ENCODE measurements around the gene SMYD1. TPM values are rescaled to one million over a fixed set of nuclear protein-coding genes. Genes with fewer than 3 reads are reported as not detected.

SMYD1 gene
- total and polyA plus RNA-seq, 10 of the 15 experiments (the other 5 are each of a cell fraction or from before 2014, with no cell fraction given) = 0.09 TPM; not detected in 9

GRCh38 chr2:88074150-88074549, 6.5 kb downstream of the SMYD1 start:
- H3K27me3 ChIP-seq (replicated peaks in 1 of 2; ENCODE audit: control insufficient read depth in 2 of 2, insufficient read depth in 2 of 2, low read length in 1 of 2) = no peaks in the 10 kb centered on the region
- CTCF ChIA-PET = no interaction called here
- H3K4me3 ChIP-seq = no peak overlapping the region
- no peak overlapping the region for H2AFZ ChIP-seq (ENCODE audit: control insufficient read depth, low read depth, low read length)
- ATAC-seq = no peak
- SMC1A ChIA-PET (ENCODE audit: uncharacterized antibody, unreplicated experiment) = no interaction called here
- no peak overlapping the region for H3K27ac ChIP-seq (ENCODE audit: control insufficient read depth, insufficient read depth)
- H3K36me3 ChIP-seq (ENCODE audit: control insufficient read depth in 2 of 2, insufficient read depth in 2 of 2, low read length in 1 of 2) = no peaks in the 10 kb centered on the region
- no peaks in the 10 kb centered on the region for H4K20me1 ChIP-seq (ENCODE audit: control insufficient read depth, insufficient read depth)
- no peaks in the 10 kb centered on the region for H3K4me1 ChIP-seq (ENCODE audit: control insufficient read depth, insufficient read depth, low read length)
- no peak for DNase-seq (ENCODE audit: low read depth, low spot score)
- BruUV-seq (replicated peaks) = no TSS peak
- no peaks in the 10 kb centered on the region for H3K79me2 ChIP-seq (ENCODE audit: control insufficient read depth, insufficient read depth, low read length)
- no peak overlapping the region for H3K9ac ChIP-seq (ENCODE audit: control insufficient read depth, insufficient read depth, low read length)
- POLR2A ChIA-PET = no interaction called here
- no peaks in the 10 kb centered on the region for H3K9me3 ChIP-seq (replicated peaks; ENCODE audit: control insufficient read depth, insufficient read depth, low read length)
- FAIRE-seq = no peak
- H3K4me2 ChIP-seq (ENCODE audit: control insufficient read depth, insufficient read depth) = no peak overlapping the region
- RAD21 ChIA-PET (ENCODE audit: unreplicated experiment) = no interaction called here
- intact Hi-C loops (cut with micrococcal nuclease; ENCODE audit: unreplicated experiment) (no loop called here), in situ Hi-C loops (cut with MboI) (loop anchor here (25.0 kb wide), 1 partner anchor 588 kb away; no protein-coding TSS in a partner anchor)
- TF ChIP-seq IRF5 (IDR thresholded peaks at IDR 0.05; ENCODE audit: borderline replicate concordance) (no peak), JUND (IDR thresholded peaks at IDR 0.05; ENCODE audit: low read depth, low read length) (no peak), BCL11A (IDR thresholded peaks at IDR 0.05; ENCODE audit: low read depth, low read length) (no peak), CREB1 (IDR thresholded peaks at IDR 0.05; ENCODE audit: low read depth) (no peak), POLR2AphosphoS2 (IDR thresholded peaks at IDR 0.05; ENCODE audit: low read depth, low read length) (no peak), ESRRA (IDR thresholded peaks at IDR 0.05; ENCODE audit: low read length) (no peak), BHLHE40 (IDR thresholded peaks at IDR 0.05; ENCODE audit: borderline replicate concordance in 1 of 2, low read depth in 2 of 2, low read length in 1 of 2) (no peak), ZNF217 (IDR thresholded peaks at IDR 0.05) (no peak)
- TF ChIP-seq, protein P1, sequence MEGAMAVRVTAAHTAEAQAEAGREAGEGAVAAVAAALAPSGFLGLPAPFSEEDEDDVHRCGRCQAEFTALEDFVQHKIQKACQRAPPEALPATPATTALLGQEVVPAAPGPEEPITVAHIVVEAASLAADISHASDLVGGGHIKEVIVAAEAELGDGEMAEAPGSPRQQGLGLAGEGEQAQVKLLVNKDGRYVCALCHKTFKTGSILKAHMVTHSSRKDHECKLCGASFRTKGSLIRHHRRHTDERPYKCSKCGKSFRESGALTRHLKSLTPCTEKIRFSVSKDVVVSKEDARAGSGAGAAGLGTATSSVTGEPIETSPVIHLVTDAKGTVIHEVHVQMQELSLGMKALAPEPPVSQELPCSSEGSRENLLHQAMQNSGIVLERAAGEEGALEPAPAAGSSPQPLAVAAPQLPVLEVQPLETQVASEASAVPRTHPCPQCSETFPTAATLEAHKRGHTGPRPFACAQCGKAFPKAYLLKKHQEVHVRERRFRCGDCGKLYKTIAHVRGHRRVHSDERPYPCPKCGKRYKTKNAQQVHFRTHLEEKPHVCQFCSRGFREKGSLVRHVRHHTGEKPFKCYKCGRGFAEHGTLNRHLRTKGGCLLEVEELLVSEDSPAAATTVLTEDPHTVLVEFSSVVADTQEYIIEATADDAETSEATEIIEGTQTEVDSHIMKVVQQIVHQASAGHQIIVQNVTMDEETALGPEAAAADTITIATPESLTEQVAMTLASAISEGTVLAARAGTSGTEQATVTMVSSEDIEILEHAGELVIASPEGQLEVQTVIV (IDR thresholded peaks at IDR 0.05; ENCODE audit: borderline replicate concordance, partially characterized antibody) = no peak
- TF ChIP-seq, protein P2, sequence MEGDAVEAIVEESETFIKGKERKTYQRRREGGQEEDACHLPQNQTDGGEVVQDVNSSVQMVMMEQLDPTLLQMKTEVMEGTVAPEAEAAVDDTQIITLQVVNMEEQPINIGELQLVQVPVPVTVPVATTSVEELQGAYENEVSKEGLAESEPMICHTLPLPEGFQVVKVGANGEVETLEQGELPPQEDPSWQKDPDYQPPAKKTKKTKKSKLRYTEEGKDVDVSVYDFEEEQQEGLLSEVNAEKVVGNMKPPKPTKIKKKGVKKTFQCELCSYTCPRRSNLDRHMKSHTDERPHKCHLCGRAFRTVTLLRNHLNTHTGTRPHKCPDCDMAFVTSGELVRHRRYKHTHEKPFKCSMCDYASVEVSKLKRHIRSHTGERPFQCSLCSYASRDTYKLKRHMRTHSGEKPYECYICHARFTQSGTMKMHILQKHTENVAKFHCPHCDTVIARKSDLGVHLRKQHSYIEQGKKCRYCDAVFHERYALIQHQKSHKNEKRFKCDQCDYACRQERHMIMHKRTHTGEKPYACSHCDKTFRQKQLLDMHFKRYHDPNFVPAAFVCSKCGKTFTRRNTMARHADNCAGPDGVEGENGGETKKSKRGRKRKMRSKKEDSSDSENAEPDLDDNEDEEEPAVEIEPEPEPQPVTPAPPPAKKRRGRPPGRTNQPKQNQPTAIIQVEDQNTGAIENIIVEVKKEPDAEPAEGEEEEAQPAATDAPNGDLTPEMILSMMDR (IDR thresholded peaks at IDR 0.05 in 2 of 3, conservative IDR thresholded peaks at IDR 0.05 in 1 of 3; ENCODE audit: control insufficient read depth in 2 of 3, extremely low read depth in 1 of 3, insufficient read depth in 1 of 3, low read depth in 3 of 3, low read length in 3 of 3) = no peak
- TF ChIP-seq, protein P3, sequence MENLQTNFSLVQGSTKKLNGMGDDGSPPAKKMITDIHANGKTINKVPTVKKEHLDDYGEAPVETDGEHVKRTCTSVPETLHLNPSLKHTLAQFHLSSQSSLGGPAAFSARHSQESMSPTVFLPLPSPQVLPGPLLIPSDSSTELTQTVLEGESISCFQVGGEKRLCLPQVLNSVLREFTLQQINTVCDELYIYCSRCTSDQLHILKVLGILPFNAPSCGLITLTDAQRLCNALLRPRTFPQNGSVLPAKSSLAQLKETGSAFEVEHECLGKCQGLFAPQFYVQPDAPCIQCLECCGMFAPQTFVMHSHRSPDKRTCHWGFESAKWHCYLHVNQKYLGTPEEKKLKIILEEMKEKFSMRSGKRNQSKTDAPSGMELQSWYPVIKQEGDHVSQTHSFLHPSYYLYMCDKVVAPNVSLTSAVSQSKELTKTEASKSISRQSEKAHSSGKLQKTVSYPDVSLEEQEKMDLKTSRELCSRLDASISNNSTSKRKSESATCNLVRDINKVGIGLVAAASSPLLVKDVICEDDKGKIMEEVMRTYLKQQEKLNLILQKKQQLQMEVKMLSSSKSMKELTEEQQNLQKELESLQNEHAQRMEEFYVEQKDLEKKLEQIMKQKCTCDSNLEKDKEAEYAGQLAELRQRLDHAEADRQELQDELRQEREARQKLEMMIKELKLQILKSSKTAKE (IDR thresholded peaks at IDR 0.05; ENCODE audit: low read depth, poor library complexity, severe bottlenecking) = no peak
- TF ChIP-seq, protein P4, sequence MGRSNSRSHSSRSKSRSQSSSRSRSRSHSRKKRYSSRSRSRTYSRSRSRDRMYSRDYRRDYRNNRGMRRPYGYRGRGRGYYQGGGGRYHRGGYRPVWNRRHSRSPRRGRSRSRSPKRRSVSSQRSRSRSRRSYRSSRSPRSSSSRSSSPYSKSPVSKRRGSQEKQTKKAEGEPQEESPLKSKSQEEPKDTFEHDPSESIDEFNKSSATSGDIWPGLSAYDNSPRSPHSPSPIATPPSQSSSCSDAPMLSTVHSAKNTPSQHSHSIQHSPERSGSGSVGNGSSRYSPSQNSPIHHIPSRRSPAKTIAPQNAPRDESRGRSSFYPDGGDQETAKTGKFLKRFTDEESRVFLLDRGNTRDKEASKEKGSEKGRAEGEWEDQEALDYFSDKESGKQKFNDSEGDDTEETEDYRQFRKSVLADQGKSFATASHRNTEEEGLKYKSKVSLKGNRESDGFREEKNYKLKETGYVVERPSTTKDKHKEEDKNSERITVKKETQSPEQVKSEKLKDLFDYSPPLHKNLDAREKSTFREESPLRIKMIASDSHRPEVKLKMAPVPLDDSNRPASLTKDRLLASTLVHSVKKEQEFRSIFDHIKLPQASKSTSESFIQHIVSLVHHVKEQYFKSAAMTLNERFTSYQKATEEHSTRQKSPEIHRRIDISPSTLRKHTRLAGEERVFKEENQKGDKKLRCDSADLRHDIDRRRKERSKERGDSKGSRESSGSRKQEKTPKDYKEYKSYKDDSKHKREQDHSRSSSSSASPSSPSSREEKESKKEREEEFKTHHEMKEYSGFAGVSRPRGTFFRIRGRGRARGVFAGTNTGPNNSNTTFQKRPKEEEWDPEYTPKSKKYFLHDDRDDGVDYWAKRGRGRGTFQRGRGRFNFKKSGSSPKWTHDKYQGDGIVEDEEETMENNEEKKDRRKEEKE (IDR thresholded peaks at IDR 0.05) = no peak

Data from GM12878 (cell line).